Measurements from ENCODE around the gene NFIA. TPM values are rescaled to one million over a fixed set of nuclear protein-coding genes. Genes with fewer than 3 reads are reported as not detected.

The NFIA gene
- polyA plus RNA-seq, 3 donors, result 3.9 to 25.9 (median 18.2) TPM

GRCh38 chr1:61447106-61447967 is 365.0 kb downstream of the NFIA start:
- no peak overlapping the region for H3K27ac ChIP-seq (ENCODE audit: low read depth, low read length)

GRCh38 chr1:61447968-61448430 is 365.6 kb downstream of the NFIA start:
- H3K27ac ChIP-seq (ENCODE audit: low read depth, low read length), result no peak overlapping the region
- WGBS, 3 donors, result 75 to 86% (median 84%) methylated on average over 7 of the region's 7 CpGs

More at GRCh38 chr1:61447106-61447967, 365.0 kb downstream of the NFIA start:
- WGBS, 3 donors, result 89 to 93% (median 92%) methylated on average over 19 of the region's 19 CpGs

- no peak overlapping the region for H3K27ac ChIP-seq (ENCODE audit: low read depth, low read length)
- 41 to 81% (median 61%) methylated on average over 9 of the region's 9 CpGs for WGBS, 3 donors
Observed at GRCh38 chr1:61448914-61449313, 366.6 kb downstream of the NFIA start.

GRCh38 chr1:61449410-61449809 is 367.0 kb downstream of the NFIA start:
- no peak overlapping the region for H3K27ac ChIP-seq (ENCODE audit: low read depth, low read length)
- 82 to 91% (median 85%) methylated on average over 5 of the region's 5 CpGs for WGBS, 3 donors

- 16 to 30% (median 27%) methylated on average over 4 of the region's 4 CpGs for WGBS, 3 donors
Observed at GRCh38 chr1:61450454-61450853, 368.1 kb downstream of the NFIA start.

GRCh38 chr1:61450872-61451571 is 368.7 kb downstream of the NFIA start:
- WGBS, 3 donors, result 42 to 75% (median 57%) methylated on average over 14 of the region's 14 CpGs
- no peak overlapping the region for H3K27ac ChIP-seq (ENCODE audit: low read depth, low read length)

More at GRCh38 chr1:61450454-61450853, 368.1 kb downstream of the NFIA start:
- H3K27ac ChIP-seq (ENCODE audit: low read depth, low read length), result no peak overlapping the region

GRCh38 chr1:61451572-61451968 is 369.2 kb downstream of the NFIA start:
- 81 to 91% (median 88%) methylated on average over 5 of the region's 5 CpGs for WGBS, 3 donors
- H3K27ac ChIP-seq (ENCODE audit: low read depth, low read length), result no peak overlapping the region

- 11 to 16% (median 15%) methylated on average over 4 of the region's 4 CpGs for WGBS, 3 donors
- no peak overlapping the region for H3K27ac ChIP-seq (ENCODE audit: low read depth, low read length)
Observed at GRCh38 chr1:61452176-61453035, 370.0 kb downstream of the NFIA start.

- 15 to 24% (median 16%) methylated on average over 10 of the region's 10 CpGs for WGBS, 3 donors
- no peak overlapping the region for H3K27ac ChIP-seq (ENCODE audit: low read depth, low read length)
Observed at GRCh38 chr1:61453111-61453961, 371.0 kb downstream of the NFIA start.

- WGBS, 3 donors, result 70 to 89% (median 75%) methylated on average over 7 of the region's 7 CpGs
- no peak overlapping the region for H3K27ac ChIP-seq (ENCODE audit: low read depth, low read length)
Observed at GRCh38 chr1:61455400-61455799, 373.0 kb downstream of the NFIA start.

- no peak overlapping the region for H3K27ac ChIP-seq (ENCODE audit: low read depth, low read length)
- WGBS, 3 donors, result 68 to 80% (median 70%) methylated on average over 5 of the region's 5 CpGs
Observed at GRCh38 chr1:61457526-61458040, 375.2 kb downstream of the NFIA start.

GRCh38 chr1:61459345-61459744 is 377.0 kb downstream of the NFIA start:
- WGBS, 3 donors, result 94 to 96% (median 94%) methylated on average over 12 of the region's 12 CpGs
- no peak overlapping the region for H3K27ac ChIP-seq (ENCODE audit: low read depth, low read length)

GRCh38 chr1:61460191-61460590 is 377.8 kb downstream of the NFIA start:
- no peak overlapping the region for H3K27ac ChIP-seq (ENCODE audit: low read depth, low read length)
- 78 to 94% (median 93%) methylated on average over 6 of the region's 6 CpGs for WGBS, 3 donors

GRCh38 chr1:61461406-61462384 is 379.3 kb downstream of the NFIA start:
- WGBS, 3 donors, result 80 to 85% (median 83%) methylated on average over 14 of the region's 14 CpGs
- no peak overlapping the region for H3K27ac ChIP-seq (ENCODE audit: low read depth, low read length)

GRCh38 chr1:61462628-61463027 is 380.3 kb downstream of the NFIA start:
- H3K27ac ChIP-seq (ENCODE audit: low read depth, low read length), result no peak overlapping the region
- WGBS, 3 donors, result 90 to 96% (median 92%) methylated on average over 1 of the region's 1 CpG

GRCh38 chr1:61463220-61463619 is 380.9 kb downstream of the NFIA start:
- no peak overlapping the region for H3K27ac ChIP-seq (ENCODE audit: low read depth, low read length)
- 76 to 89% (median 86%) methylated on average over 4 of the region's 4 CpGs for WGBS, 3 donors

All from adipose tissue (tissue), 3 donors.